ENCODE results near the gene ATRN. TPM values are rescaled to one million over a fixed set of nuclear protein-coding genes. Genes with fewer than 3 reads are reported as not detected.

Gene ATRN
- total and polyA plus RNA-seq, 2 of the 8 experiments (the other 6 are each of a cell fraction or from before 2014, with no cell fraction given): 12.0 to 17.4 TPM

- no peak for TF ChIP-seq CHD7 (IDR thresholded peaks at IDR 0.05; ENCODE audit: insufficient replicate concordance, low read length)
- TF ChIP-seq HDAC2 (IDR thresholded peaks at IDR 0.05; ENCODE audit: borderline replicate concordance in 1 of 2, low read depth in 2 of 2, low read length in 2 of 2): no peak
- TF ChIP-seq SUZ12 (IDR thresholded peaks at IDR 0.05; ENCODE audit: low read length): peak; percentile 45
- no peak for TF ChIP-seq KDM1A (IDR thresholded peaks at IDR 0.05; ENCODE audit: borderline replicate concordance, low read length)
- peak; percentile 74 for TF ChIP-seq ASH2L (IDR thresholded peaks at IDR 0.05; ENCODE audit: low read length)
- peak; percentile 95 for TF ChIP-seq KDM4A (IDR thresholded peaks at IDR 0.05; ENCODE audit: low read depth, low read length, severe bottlenecking)
Observed at GRCh38 chr20:3681931-3682781, 211.3 kb downstream of the ATRN start, which contains the start of gene ADAM33 (continued).

Measured in H1 (cell line).